NCI-H128 (cell line): ENCODE data around the gene DTNBP1.

Source experiments
- DNase-seq: peaks from one replicate; lab custom pipeline; 2025; ENCODE audit not compliant: unreplicated experiment; lab: John Stamatoyannopoulos, UW

Gene DTNBP1

GRCh38 chr6:15517600-15517999 lies 145.2 kb downstream of the DTNBP1 start:
- no peak for DNase-seq

GRCh38 chr6:15516923-15517560 lies 145.8 kb downstream of the DTNBP1 start:
- DNase-seq = no peak

GRCh38 chr6:15516378-15516777 lies 146.4 kb downstream of the DTNBP1 start:
- no peak for DNase-seq

GRCh38 chr6:15515660-15516375 lies 147.0 kb downstream of the DTNBP1 start:
- no peak for DNase-seq

GRCh38 chr6:15515226-15515625 lies 147.6 kb downstream of the DTNBP1 start:
- no peak for DNase-seq

- no peak for DNase-seq
These were observed 148.8 kb downstream of the DTNBP1 start for GRCh38 chr6:15513801-15514711.

GRCh38 chr6:15513131-15513771 lies 149.6 kb downstream of the DTNBP1 start:
- DNase-seq = no peak

- DNase-seq = no peak
These were observed 150.1 kb downstream of the DTNBP1 start for GRCh38 chr6:15512721-15513120.

GRCh38 chr6:15512126-15512525 lies 150.7 kb downstream of the DTNBP1 start:
- DNase-seq = no peak

- no peak for DNase-seq
These were observed 151.3 kb downstream of the DTNBP1 start for GRCh38 chr6:15511248-15512125.

GRCh38 chr6:15510536-15511247 lies 152.1 kb downstream of the DTNBP1 start:
- DNase-seq = no peak

- no peak for DNase-seq
These were observed 152.7 kb downstream of the DTNBP1 start for GRCh38 chr6:15510121-15510520.

GRCh38 chr6:15509335-15509933 lies 153.4 kb downstream of the DTNBP1 start:
- no peak for DNase-seq

- no peak for DNase-seq
These were observed 153.9 kb downstream of the DTNBP1 start for GRCh38 chr6:15508931-15509330.

GRCh38 chr6:15508441-15508871 lies 154.4 kb downstream of the DTNBP1 start:
- no peak for DNase-seq

GRCh38 chr6:15507746-15508145 lies 155.1 kb downstream of the DTNBP1 start:
- DNase-seq = no peak

- no peak for DNase-seq
These were observed 155.6 kb downstream of the DTNBP1 start for GRCh38 chr6:15507221-15507620.

- no peak for DNase-seq
These were observed 156.8 kb downstream of the DTNBP1 start for GRCh38 chr6:15506066-15506465.

GRCh38 chr6:15505463-15505918 lies 157.3 kb downstream of the DTNBP1 start:
- DNase-seq = no peak
